HG02840 (cell line): ENCODE results near the gene TUT4.

Experiments
- ATAC-seq: cut with Tn5 transposase; IDR thresholded peaks from one replicate; pipeline ENCODE4 v1.9.1; 2021; ENCODE audit warnings: mild to moderate bottlenecking, moderate library complexity, moderate number of reproducible peaks; ENCODE audit not compliant: unreplicated experiment, low FRiP score

The TUT4 gene

DNA sequence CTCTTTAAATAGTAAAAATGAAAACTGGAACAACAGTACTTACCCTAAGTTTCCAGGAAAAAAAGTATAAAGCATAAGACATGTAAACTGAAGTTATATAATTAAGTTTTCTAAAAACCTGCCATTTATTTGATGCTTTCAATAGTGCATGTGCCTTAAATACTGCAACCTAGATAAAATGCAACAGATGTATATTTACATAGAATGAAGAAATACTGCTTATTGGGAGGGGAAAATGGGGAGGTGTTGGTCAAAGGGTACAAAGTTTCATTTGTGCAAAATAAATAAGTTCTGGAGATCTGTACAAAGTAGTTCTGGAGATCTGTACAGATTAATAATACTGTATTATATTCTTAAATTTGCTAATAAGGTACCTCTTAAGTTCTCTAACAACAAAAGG lies 79.9 kb downstream of the TUT4 start:
- ATAC-seq, result no peak

DNA sequence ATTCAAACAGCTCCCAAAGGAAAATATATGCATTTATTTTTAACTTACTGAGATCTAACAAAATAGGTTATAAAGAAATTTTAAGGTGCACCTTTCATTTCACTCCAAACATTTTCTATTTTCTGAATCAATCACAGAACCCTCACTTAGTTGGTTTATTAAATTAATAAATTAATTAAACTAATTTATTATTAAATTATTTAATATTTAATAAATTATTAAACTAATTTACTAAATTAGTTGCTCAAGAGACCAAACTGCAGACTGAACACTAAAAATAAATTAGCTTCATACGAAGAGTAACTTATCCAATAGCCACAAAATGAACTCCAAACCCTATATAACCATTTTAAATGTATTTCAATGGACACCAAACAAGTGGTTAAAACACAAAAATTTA lies 80.5 kb downstream of the TUT4 start:
- no peak for ATAC-seq

- ATAC-seq, result no peak
Observed at GRCh38 chr1:52469108-52469507, 83.8 kb downstream of the TUT4 start.

DNA sequence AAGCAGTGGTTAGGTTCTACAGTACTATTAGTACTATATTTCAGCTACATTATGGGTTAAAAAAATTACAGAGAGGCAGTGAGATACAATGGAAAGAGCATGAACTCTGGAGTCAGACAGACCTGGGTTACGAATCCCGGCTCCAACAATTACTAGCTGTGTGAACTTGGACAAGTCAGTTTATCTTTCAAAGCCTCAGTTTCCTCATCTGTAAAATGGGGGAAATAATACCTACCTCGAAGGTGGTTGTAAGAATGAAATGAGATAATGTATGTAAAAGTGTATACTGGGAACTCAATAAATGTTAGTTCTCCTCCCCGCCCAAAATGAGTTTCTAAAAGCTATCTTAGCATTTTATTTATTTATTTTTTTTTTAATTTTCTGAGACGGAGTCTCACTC lies 89.0 kb downstream of the TUT4 start:
- ATAC-seq, result no peak

- ATAC-seq, result no peak
Observed at GRCh38 chr1:52461821-52462220, 91.1 kb downstream of the TUT4 start.

GRCh38 chr1:52460694-52461093 lies 92.2 kb downstream of the TUT4 start:
- no peak for ATAC-seq

GRCh38 chr1:52455686-52456085 lies 97.2 kb downstream of the TUT4 start:
- ATAC-seq, result no peak

GRCh38 chr1:52454779-52455178 lies 98.1 kb downstream of the TUT4 start:
- ATAC-seq, result no peak

DNA sequence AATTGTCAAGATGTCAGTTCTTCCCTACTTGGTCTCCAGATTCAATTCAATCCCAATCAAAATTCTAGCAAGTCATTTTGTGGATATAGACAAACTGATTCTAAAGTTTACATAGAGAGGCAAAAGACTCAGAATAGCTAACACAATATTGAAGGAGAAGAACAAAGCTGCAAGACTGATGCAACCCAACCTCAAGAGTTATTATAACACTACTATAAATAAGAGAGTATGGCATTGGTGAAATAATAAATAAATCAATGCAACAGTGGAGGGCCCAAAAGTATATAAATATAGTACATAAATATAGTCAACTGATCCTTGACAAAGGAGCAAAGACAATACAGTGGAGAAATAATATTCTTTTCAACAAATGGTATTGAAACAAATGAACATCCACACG lies 98.8 kb downstream of the TUT4 start:
- no peak for ATAC-seq

- ATAC-seq, result no peak
Observed at GRCh38 chr1:52444463-52444862, 108.4 kb downstream of the TUT4 start.

- ATAC-seq, result no peak
Observed at GRCh38 chr1:52439976-52440375, 112.9 kb downstream of the TUT4 start.

GRCh38 chr1:52436817-52437216 lies 116.1 kb downstream of the TUT4 start:
- no peak for ATAC-seq

- ATAC-seq, result no peak
Observed at GRCh38 chr1:52435650-52436049, 117.2 kb downstream of the TUT4 start.

GRCh38 chr1:52435211-52435610 lies 117.7 kb downstream of the TUT4 start:
- no peak for ATAC-seq

DNA sequence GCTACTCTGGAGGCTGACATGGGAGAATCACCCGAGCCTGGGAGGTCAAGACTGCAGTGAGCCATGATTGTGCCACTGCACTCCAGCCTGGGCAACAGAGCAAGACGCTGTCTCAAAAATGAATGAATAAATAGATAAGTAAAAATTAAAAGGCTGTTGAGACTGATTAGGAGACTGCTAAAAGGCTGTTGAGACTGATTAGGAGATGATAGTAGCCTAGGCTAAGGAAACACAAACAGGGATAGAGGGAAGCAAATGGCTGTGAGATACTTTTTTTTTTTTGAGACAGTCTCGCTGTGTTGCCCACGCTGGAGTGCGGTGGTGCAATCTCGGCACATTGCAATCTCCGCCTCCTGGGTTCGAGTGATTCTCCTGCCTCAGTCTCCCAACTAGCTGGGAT lies 120.1 kb downstream of the TUT4 start:
- ATAC-seq, result no peak

- ATAC-seq, result no peak
Observed at GRCh38 chr1:52427152-52427551, 125.7 kb downstream of the TUT4 start.

DNA sequence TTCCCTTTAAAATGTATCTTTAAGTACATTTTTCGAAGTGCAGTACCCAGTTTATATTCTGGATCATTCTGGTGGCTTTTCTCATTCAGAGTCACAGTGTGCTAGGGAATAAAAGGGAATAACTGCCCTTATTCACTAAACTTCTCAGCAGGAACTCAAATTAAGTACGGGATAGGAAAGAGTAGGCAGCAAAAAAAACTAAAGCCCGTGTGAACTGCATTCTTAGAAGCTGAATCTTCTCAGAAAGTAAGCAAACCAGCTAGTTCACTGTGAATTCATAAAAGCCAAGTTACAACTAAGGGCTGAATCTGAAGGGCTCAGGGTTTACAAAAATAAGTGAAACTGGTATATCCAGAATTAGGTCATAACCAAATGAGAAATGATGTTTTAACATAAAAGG lies 126.5 kb downstream of the TUT4 start:
- no peak for ATAC-seq

DNA sequence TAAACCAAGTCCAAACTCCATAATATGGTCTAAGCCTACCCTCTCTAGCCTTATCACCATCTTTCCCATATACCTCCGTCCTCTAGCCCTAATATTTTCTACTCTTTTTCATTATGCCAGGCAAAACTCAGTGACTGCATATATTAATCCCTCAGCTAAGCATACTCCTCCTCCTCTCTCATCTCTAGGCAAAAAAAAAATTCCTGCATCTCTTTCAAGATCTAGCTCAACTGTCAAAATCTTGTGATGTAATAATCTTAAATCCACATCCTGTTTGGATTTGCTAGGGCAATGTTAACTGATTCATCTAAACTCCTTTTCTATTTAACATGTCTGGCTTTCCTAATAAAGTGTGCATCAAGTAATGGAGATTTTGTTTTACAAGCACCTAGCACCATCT lies 128.1 kb downstream of the TUT4 start:
- ATAC-seq, result no peak

DNA sequence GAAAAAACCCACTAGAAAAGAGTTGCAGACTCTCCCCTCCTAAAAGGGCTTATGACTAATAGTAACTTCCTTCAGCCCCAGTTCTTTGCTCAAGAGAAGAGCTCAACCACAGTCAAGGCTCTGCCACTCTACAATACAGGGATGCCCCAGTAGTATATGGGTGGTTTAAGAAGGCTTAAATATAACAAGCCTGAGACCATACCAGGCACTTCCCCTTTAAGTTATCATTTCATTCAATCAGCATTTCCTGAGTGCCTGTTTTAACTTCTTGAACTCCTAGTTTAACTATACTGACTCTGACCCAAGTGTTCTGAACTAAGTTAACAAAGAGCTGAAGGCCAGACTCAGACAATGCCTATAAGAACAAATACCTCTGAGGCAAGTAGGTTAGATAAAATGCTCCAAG lies 128.7 kb downstream of the TUT4 start:
- no peak for ATAC-seq

GRCh38 chr1:52423771-52424170 lies 129.1 kb downstream of the TUT4 start:
- no peak for ATAC-seq

DNA sequence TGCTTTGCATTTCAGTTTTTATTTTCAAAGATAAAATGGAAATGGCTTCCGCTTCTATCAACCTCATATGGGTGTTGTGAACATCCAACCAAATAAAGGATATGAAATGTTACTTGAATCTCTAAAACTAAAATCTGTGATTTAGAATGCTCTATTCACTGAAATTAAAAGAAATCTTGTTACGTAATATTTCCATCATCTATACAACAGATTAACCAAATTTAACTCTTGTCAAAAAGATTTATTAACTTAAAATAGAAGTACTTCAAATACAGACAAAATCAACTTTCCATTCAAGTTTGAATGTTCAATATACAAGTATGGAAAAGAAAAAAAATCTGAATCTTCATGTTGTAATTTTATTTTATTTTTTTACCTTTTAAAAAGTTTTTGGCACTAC lies 129.8 kb downstream of the TUT4 start:
- no peak for ATAC-seq

GRCh38 chr1:52420713-52421112 lies 132.2 kb downstream of the TUT4 start:
- no peak for ATAC-seq

DNA sequence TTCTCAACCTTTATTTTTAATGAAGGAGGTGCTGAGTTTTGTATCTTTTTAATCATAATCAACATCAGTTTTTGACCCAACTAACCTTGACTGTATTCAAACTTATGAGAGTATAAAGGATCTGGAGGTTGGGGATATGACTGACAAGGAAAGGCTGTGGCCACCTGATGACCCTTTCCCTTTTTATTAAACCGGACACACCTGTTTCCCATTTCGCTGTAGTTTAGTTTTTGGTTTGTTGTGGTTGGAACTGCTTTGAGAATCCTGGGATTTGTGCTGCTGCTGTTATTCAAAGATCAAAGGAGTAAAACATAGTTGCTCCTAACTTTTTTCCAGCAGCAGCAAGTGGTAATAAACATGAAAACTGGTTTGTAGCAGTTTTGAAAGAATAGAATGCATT lies 136.1 kb downstream of the TUT4 start:
- no peak for ATAC-seq

GRCh38 chr1:52414942-52415341 lies 137.9 kb downstream of the TUT4 start:
- ATAC-seq, result no peak
